GM12891 (cell line): Measurements from ENCODE around the gene IGFLR1.

ENCODE experiments used
- PAX5 ChIP-seq: IDR thresholded peaks from 2 replicates; pipeline ENCODE4 v1.6.1; 2011; ENCODE audit warnings: low read length, moderate library complexity, mild to moderate bottlenecking; ENCODE audit not compliant: insufficient read depth, severe bottlenecking
- POLR2AphosphoS5 ChIP-seq: IDR thresholded peaks from 2 replicates; pipeline ENCODE4 v1.6.1; 2011; ENCODE audit warnings: low read depth, low read length, control low read depth
- SPI1 ChIP-seq: IDR thresholded peaks from 2 replicates; pipeline ENCODE4 v1.6.1; 2011; ENCODE audit warnings: low read depth, low read length, control low read depth

DNA sequence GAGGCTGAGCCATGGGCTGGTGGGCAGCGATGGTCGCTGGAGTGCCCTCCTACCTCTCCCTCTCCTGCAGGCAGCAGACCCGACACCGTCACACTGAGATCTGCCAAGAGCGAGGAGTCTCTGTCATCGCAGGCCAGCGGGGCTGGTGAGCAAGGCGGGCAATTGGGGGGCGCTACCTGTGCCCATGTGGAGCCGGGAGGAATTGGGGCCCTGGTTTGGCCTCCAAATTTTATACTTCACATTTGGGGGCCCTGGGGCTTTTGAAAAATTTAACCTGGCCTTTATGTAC lies 43.0 kb upstream of the IGFLR1 start:
- no peak for TF ChIP-seq SPI1
- no peak for TF ChIP-seq POLR2AphosphoS5
- TF ChIP-seq PAX5, result no peak
